ENCODE results near the gene SUV39H1.
A peak's percentile ranks its signal among the peaks of the same experiment; 100 is the strongest.
"Not testable (repeated sequence)": the region's sequence is repeated elsewhere in the genome, so short reads cannot be mapped to it uniquely, and the experiment has no call there.

SUV39H1 gene, protein sequence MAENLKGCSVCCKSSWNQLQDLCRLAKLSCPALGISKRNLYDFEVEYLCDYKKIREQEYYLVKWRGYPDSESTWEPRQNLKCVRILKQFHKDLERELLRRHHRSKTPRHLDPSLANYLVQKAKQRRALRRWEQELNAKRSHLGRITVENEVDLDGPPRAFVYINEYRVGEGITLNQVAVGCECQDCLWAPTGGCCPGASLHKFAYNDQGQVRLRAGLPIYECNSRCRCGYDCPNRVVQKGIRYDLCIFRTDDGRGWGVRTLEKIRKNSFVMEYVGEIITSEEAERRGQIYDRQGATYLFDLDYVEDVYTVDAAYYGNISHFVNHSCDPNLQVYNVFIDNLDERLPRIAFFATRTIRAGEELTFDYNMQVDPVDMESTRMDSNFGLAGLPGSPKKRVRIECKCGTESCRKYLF

DNA sequence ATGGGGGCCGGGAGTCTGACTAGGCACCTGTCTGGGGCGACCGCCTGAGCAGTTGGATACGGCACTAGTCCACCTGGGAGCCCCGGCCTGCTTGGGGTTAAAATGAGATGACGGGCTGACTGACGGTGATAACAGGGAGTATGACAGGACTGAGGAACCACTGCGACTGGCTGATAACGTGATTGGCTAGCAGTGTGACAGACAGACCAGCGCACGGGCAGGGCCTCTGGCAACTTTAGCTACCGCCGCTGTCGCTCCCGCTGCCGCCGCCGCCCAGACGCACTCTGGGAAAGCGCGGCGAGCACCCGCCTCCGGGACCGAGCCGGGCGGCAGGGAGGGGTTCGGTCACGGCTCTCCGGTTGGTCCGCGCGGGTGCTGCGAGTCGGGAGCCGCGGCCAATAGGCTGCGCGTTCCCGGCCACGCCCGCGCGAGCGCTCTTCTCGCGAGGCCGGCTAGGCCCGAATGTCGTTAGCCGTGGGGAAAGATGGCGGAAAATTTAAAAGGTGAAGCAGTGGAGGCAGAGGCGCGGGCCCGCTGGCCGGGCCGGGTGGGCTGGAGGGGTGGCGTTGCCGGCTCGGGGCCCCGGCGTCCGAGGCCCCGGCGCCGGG, at the start of gene SUV39H1:
SUV39H1 (plus strand) TSS at position 434 of the 608 bp plus-strand sequence; CDS start at position 485, 51 bp downstream.
- peak; percentile 62 for DNase-seq (ENCODE audit: low read depth)
- TF ChIP-seq, protein P1, sequence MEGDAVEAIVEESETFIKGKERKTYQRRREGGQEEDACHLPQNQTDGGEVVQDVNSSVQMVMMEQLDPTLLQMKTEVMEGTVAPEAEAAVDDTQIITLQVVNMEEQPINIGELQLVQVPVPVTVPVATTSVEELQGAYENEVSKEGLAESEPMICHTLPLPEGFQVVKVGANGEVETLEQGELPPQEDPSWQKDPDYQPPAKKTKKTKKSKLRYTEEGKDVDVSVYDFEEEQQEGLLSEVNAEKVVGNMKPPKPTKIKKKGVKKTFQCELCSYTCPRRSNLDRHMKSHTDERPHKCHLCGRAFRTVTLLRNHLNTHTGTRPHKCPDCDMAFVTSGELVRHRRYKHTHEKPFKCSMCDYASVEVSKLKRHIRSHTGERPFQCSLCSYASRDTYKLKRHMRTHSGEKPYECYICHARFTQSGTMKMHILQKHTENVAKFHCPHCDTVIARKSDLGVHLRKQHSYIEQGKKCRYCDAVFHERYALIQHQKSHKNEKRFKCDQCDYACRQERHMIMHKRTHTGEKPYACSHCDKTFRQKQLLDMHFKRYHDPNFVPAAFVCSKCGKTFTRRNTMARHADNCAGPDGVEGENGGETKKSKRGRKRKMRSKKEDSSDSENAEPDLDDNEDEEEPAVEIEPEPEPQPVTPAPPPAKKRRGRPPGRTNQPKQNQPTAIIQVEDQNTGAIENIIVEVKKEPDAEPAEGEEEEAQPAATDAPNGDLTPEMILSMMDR (IDR thresholded peaks at IDR 0.05; ENCODE audit: low read depth, low read length, missing control alignments), result no peak
- in situ Hi-C loops (cut with HindIII; ENCODE audit: low sequenced_read_pairs), result no loop called here
- peak within 1 kb of the TSS; percentile 48 for H3K4me3 ChIP-seq (ENCODE audit: low read depth, low read length)

- DNase-seq (ENCODE audit: low read depth), result peak; percentile 33
- TF ChIP-seq, protein P1 (IDR thresholded peaks at IDR 0.05; ENCODE audit: low read depth, low read length, missing control alignments), result peak; percentile 23
- in situ Hi-C loops (cut with HindIII; ENCODE audit: low sequenced_read_pairs), result no loop called here
- no peak overlapping the region for H3K4me3 ChIP-seq (ENCODE audit: low read depth, low read length)
Measured at GRCh38 chrX:48648336-48648751, 48.2 kb upstream of the SUV39H1 start.

DNA sequence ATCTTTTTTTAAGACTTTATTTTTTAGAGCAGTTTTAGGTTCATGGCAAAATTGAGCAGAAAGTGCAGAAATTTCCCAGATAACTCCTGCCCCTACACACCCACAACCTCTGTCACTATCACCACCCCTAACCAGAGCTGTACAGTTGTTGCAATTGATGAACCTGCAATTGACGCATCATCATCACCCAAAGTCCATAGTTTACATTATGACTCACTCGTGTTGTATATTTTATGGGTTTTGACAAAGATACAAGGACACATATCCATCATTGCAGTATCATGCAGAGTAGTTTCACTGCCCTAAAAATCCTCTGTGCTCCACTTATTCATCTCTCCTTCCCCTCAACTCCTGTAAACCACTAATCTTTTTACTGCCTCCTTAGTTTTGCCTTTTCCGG, 47.4 kb upstream of the SUV39H1 start:
- no peak overlapping the region for H3K4me3 ChIP-seq (ENCODE audit: low read depth, low read length)
- no peak for DNase-seq (ENCODE audit: low read depth)
- in situ Hi-C loops (cut with HindIII; ENCODE audit: low sequenced_read_pairs), result no loop called here
- TF ChIP-seq, protein P1 (IDR thresholded peaks at IDR 0.05; ENCODE audit: low read depth, low read length, missing control alignments), result no peak

DNA sequence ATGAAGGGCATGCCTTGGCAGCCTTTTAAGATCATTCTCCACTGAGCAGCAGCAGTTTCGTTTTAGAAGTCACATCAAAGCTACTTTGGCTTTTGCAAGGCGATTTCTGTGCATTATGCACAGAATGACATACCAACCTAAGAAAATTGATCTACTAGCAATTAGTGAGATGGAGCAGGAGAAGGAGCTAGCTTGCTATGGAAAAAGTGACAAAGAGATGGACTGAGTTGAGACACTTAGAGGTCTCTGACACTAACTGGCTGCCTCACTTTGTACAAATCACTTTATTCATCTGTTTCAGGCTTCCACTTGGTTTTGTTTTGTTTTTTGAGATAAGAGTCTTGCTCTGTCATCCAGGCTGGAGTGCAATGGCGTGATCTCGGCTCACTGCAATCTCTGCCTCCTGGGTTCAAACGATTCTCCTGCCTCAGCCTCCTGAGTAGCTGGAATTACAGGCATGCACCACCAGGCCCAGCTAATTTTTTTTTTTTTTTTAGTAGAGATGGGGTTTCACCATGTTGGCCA, 44.4 kb upstream of the SUV39H1 start:
- in situ Hi-C loops (cut with HindIII; ENCODE audit: low sequenced_read_pairs); DNase-seq (ENCODE audit: low read depth): not testable (repeated sequence)

DNA sequence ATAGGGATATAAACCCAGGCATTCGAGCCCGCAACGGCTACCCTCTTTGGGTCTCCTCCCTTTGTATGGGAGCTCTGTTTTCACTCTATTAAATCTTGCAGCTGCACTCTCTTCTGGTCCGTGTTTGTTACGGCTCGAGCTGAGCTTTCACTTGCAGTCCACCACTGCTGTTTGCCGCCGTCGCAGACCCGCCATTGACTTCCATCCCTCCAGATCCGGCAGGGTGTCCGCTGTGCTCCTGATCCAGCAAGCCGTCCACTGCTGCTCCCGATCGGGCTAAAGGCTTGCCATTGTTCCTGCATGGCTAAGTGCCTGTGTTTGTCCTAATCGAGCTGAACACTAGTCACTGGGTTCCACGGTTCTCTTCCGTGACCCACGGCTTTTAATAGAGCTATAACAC, 41.8 kb upstream of the SUV39H1 start:
- DNase-seq (ENCODE audit: low read depth); in situ Hi-C loops (cut with HindIII; ENCODE audit: low sequenced_read_pairs); H3K4me3 ChIP-seq (ENCODE audit: low read depth, low read length): not testable (repeated sequence)

More for the DNA sequence above, 44.4 kb upstream of the SUV39H1 start:
- H3K4me3 ChIP-seq (ENCODE audit: low read depth, low read length), result not testable (repeated sequence)

DNA sequence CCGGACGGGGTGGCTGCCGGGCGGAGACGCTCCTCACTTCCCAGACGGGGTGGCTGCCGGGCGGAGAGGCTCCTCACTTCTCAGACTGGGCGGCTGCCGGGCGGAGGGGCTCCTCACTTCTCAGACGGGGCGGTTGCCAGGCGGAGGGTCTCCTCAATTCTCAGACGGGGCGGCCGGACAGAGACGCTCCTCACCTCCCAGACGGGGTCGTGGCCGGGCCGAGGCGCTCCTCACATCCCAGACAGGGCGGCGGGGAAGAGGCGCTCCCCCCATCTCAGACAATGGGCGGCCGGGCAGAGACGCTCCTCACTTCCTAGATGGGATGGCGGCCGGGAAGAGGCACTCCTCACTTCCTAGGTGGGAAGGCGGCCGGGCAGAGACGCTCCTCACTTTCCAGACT, 36.8 kb upstream of the SUV39H1 start:
- in situ Hi-C loops (cut with HindIII; ENCODE audit: low sequenced_read_pairs); DNase-seq (ENCODE audit: low read depth); H3K4me3 ChIP-seq (ENCODE audit: low read depth, low read length): not testable (repeated sequence)

GRCh38 chrX:48663241-48663640, 33.3 kb upstream of the SUV39H1 start:
- no peak for DNase-seq (ENCODE audit: low read depth)
- H3K4me3 ChIP-seq (ENCODE audit: low read depth, low read length), result no peak overlapping the region
- TF ChIP-seq, protein P1 (IDR thresholded peaks at IDR 0.05; ENCODE audit: low read depth, low read length, missing control alignments), result no peak
- in situ Hi-C loops (cut with HindIII; ENCODE audit: low sequenced_read_pairs), result no loop called here

DNA sequence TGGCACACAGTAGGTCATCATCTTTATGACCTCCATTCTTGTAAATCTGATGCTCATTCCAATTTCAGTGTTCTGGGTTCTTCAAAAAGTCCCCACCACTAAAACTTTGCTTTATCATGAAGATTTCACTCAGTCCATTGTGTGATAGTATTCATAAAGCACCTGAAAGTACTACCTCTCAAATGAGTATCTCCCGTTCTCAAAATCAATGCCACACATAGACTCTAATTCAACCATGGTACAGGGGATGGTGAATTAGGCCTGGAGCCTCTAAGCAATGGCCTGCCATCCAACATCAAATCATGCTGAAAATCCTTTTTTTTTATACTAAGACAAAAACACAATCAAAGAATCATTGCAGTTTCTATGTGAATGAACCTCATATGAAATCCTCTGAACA, 32.4 kb upstream of the SUV39H1 start:
- H3K4me3 ChIP-seq (ENCODE audit: low read depth, low read length), result no peak overlapping the region
- TF ChIP-seq, protein P1 (IDR thresholded peaks at IDR 0.05; ENCODE audit: low read depth, low read length, missing control alignments), result no peak
- in situ Hi-C loops (cut with HindIII; ENCODE audit: low sequenced_read_pairs), result no loop called here
- no peak for DNase-seq (ENCODE audit: low read depth)
